GDM1 (cell line): ENCODE data around the gene RFESD.
A peak's percentile ranks its signal among the peaks of the same experiment; 100 is the strongest.
"Not testable (repeated sequence)": the region's sequence is repeated elsewhere in the genome, so short reads cannot be mapped to it uniquely, and the experiment has no call there.

Source experiments
- DNase-seq: peaks from one replicate; lab custom pipeline; 2025; lab: John Stamatoyannopoulos, UW

Gene RFESD

DNA sequence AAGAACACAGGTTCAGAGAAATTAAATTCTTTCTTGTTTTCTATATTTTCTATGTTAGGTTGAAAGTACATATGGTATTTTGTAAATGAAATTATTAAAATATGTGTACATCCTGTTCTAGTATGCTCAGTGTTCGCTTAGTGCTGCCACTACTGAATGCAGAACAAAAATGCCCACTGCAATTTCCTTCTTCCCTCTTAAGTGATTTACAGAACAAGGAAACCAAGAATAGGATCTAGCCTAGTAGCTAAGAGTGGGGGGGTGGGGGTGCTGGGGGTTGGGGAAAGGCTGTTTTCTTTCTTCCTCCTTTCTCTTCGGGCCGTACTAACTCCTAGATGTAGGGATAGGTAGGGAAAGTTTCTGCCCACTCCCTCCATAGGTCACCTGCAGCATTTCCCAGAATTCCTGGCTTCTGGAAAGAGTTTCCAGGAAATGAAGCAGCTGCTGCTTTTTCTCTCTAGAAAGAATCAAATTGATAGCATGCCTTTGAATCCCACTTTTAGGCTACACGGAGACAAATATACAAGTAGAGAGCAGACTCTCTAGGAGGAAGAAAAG, 20.6 kb downstream of the RFESD start:
- peak; percentile 13 for DNase-seq

DNA sequence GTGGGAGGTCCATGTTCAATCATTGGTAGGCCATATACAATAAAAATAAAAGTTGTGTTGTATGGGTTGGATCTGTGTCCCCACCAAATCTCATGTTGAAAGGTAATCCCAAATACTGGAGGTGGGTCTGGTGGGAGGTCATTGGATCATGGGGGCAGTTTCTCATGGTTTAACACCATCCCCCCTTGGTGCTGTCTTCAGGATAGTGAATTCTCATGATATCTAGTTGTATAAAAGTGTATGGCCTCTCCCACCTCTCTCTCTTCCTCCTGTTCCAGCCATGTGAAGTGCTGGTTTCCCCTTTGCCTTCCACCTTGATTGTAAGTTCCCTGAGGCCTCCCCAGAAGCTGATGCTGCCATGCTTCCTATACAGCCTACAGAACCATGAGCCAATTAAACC, 21.1 kb downstream of the RFESD start:
- DNase-seq = no peak

DNA sequence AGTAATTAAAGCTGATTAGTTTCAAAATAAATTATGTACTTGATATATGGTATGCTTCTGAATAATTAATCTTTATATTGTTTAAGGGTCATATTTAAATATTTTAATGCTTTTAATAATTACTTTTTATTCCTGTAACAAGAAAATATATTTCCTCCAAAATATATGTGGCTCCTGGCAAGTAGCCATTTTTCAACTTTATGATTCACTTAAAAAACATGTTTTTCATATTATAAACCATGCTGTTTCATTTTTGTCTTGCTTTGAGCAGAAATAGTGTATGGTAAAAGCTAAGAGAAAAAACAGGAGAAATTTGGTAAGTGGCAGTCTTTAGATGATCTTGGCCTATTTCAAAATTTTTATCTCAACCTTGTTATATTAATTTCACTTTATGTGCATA, 21.6 kb downstream of the RFESD start:
- no peak for DNase-seq

DNA sequence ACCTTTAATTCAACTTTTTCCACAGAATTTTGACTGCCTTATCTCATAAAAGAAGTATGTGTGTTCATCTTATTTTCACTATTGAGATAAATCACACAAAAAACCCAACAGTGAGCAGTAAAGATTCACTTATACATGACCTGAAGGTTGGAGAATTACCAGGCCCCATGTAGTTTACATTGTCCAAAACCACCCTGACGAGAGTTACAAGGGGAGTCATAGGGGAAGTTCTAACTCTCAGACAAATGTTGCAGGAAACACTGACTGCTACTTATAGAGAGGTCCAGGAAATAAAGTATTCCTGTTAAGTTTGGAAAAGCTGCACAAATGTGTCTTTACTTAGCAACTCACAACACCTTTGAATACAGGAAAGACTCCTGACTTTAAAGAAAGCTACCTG, 22.2 kb downstream of the RFESD start:
- DNase-seq = peak; percentile 4

DNA sequence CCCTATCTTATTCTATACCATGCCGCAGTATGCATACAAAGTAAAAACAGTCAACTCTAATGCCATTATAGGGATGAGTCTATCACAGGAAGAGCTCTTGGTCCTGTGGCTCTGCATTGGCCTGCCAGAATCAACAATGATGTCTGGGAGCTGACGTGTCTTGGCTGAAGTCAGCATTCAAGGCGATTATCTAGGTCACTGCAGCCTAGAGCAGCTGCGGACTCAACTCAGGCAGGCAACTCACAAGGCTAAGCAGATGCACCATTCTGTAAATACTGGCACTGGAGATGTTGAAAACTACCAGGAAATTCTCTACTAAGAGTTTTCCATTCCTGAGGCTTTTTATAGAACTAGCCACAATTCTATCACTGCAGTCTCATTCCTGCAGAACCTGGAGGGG, 23.0 kb downstream of the RFESD start:
- no peak for DNase-seq

DNA sequence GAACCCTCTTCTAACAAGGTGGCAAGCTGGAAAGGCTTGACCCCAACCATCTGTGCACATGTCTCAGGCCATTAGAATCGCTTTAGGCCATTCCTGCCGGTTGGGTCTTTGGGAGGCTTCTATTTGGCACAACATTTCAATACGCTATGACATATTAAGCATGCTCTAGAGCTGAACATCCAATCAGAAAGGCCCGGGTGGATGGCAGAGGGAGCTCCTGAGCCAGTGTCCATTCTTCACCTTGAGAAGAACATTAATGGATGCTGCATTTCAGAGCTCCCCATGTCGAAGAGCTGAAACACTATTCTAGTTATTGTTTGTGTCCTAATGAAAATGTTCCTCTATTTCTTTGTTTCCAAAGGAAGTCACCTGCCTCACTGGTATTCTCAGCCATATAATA, 23.4 kb downstream of the RFESD start:
- no peak for DNase-seq

DNA sequence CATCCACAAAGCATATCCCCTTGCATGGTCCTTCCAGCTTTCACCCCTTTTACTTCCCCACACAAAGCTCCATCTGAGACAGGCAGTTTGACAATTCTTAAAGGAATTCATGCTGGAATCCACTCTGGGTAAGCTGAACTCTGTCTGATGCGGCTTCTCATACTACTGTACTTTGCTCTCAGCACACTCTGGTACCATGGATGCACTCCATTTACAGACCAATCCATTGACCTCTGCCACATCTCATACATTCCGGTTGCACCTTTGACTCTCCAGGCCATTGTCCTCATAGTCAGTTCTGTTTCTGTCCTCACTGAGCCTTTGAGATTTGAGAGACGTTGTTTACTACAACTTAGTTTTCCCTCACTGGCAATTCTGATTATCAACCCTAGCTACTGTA, 24.0 kb downstream of the RFESD start:
- no peak for DNase-seq

DNA sequence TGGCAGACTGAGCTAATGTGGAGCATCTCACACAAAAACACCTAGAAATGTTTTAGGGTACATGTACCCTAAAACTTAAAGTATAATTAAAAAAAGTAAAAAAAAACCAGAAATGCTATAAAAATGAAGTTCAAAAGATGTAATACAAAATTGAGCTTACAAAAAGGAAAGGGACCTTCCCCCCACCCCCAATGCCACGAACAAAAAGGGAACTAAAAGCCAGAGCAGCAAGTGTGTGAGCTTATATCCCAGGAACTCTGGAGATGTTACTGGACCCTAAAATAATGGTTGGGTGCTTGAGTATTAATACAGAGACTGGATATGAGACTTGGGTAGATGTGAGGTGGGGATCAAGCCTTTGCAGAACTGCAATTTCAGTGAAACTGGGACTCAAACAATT, 25.2 kb downstream of the RFESD start:
- peak; percentile 32 for DNase-seq

DNA sequence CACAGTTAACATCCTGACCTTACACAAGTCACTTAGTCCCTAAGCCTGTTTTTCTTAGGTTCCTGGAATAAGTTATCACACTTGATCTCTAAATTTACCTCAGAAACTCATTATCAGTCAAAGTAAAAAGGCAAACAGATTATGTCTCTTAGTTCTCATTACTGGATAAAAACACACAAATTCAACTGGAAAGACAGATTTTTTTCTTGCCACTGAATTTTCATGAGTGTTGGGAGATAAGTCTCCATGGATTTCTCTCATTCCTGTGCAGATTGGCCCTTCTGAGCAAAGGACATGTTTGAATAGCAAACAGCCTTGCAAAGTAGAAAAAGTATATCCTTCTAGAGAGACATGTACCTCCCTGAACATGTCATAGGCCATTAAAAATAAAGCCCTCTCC, 26.1 kb downstream of the RFESD start:
- DNase-seq = no peak

DNA sequence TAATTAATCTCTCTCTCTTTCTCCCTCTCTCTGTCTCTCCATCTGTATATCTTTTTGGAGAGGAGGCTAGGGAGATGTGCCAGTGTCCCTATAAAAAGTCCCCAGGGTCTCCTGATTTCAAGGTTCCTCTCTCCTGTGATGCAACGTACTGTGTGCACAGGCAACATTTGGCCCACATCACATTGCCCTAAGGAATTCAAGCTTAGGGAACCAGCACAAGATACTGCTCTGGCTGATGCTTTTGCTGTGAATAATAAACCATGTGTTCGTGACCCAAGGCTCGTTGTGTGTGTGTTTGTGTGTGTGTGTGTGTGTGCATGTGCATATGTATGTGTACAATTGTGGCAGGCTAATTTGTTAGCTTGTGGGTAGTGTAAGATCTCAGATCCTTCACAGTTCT, 26.5 kb downstream of the RFESD start:
- no peak for DNase-seq

DNA sequence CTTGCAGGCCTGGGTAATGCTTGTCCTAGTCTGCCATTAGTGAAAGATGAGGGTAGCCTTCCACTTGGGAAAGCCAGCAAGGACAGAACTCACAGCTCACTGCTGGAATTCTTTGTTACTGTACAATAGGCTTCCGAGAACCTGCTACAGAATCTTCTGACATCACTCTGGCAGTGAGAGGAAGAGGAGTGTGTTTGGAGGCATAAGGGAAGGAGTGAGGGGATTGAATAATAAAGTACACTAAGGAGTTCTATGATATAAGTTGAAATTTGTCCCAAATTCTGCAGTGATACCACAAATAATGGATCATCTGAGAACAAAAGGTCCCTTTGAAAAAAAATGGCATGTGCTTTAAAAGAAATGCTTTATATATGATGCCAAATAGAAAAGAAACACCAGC, 36.3 kb downstream of the RFESD start, which contains the start of gene SPATA9:
Gene SPATA9 (minus strand): TSS at position 101 of the 400 bp plus-strand sequence. CDS start 137 bp downstream, outside the sequence.
- DNase-seq = no peak

DNA sequence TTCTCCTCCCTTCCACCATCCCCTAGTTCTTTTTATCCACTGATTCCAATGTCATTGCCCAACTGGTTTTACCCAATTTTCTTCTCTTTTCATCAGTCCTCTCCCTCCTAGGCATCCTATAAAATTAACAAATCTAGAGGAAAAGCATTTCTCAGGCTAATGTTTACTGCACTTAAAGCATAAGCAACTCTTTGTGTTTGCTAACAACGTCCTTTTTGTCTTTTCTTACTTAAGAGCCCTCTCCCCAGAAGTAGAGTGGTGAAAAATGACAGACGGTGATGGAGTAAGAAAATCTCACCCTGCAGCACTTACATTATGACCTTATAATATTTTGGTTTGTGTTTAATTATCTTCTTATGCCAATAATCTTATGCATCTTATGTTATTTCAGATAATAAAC, 37.8 kb downstream of the RFESD start:
- no peak for DNase-seq

DNA sequence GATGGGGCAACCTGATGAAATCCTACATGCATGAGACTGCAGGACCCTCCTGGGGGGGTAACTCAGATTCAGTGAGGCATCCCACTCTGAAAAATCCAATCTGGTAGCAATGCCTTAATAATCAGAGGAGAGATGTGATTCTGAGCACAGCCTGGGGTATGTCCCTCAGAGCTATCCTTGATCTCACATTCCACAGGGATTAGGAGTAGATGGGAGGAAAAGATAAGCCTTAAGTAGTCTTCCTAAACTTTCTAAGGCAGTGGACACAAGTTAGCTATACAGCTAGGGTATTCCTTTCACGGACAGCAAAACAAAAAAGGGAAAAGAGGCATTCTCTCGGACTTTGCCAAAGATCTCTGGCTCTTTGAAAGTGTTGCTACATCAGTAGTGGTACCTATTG, 40.1 kb downstream of the RFESD start:
- no peak for DNase-seq

DNA sequence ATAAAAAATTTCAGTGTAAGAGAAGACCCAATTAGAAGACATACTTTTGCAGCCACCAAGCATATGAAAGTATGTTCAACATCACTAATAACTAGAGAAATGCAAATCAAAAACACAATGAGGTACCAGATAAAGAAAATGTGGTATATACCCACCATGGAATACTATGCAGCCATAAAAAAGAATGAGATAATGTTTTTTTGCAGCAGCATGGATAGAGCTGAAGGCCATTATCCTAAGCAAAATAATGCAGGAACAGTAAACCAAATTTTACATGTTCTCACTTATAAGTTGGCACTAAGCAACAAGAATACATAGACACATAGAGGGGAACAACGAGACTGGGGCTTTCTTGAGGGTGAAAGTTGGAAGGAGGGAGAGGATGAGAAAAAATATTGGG, 43.1 kb downstream of the RFESD start:
- no peak for DNase-seq

DNA sequence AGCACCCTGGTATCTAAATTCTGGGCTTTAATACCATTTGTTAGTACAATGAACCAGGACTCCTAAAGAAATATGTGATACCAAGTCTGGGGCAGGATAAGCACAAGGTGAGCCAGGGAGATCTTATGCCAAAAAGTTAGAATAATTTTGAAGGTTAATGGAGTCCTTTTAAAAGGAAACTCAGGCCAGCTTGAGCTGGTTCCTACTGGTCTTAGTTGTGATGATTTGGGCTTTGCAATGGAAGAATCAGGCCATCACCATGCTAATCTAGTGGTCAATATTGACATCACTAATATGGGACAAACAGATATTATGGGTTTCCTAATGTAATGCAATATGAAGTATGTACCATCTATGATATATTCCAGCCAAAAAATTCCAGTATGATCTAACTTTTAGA, 43.8 kb downstream of the RFESD start:
- DNase-seq = no peak

DNA sequence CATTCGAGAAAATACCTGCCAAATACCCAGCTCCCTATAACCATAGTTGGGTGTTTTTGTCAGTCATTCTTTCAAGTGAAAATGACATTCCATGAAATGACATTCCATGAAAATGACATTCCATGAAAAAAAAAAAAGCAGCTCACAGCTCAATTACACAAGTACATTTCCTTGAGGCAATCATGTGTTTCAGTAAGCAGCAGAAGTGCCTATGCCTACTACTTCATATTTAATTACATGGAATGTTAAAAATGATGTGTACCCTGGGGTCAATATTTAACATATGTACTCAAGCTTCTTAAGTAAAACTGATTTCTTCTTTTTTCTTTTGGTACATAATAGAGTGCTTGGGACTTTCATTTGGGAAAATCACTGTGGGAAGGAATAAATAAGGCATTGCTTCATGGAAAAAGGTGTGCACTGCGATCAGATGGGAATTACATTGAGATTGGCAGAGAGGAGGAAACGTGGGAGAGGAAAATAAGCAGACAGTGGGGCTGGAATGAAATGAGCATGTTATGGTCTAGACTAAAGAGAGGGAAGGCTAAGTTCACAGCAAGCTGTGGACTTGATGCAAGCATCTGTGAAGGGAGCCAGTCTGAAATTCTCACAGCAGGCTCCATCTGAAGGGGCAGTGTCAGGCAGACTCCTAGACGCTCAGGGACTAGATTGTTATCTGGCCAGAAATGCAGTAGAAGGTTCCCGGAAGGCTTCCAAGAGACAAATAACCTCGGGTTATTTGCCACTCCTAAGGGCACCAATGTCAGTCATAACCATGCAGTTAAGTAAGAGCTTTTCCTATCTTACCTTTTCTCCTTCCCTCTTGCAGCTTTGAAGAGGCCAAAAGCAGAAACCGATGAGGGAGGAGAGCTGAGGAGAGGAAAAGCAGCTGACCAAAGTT, 51.5 kb downstream of the RFESD start:
- no peak for DNase-seq

DNA sequence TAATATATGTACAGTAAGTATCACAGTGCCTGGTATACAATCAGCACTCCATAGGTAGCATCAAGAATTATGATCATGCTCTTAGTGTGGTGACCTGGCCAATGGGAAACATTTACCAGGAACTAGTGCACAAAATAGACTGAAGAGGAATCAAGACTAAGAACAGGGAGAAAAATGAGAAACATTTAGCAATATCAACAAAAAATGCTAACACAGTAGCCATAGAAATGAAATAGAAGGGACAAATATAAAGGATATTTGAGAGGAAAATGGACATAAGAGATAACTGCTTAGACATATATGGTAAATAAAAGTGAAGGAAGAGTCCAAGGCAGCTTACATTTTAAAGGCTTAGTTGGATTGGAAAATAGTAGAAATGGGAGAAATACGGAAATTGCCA, 52.8 kb downstream of the RFESD start:
- DNase-seq = no peak

DNA sequence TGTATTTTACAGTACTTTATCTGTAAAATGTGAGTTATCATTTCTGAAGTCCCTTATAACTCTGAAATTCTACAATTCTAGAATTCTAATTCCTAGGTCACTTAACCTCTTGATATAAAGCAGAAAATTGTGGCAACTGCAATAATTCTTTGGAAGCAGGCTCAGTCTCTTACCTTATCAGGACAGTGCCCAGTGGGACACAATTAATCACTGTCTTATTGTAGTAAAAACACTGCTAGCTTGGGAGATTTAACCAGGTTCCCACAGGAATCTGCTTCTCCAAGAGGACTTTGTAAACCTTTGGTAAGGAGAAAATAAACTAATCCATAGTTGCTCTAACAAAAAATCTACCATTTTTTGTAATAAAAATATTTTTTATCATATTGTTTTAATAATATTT, 54.5 kb downstream of the RFESD start:
- no peak for DNase-seq

DNA sequence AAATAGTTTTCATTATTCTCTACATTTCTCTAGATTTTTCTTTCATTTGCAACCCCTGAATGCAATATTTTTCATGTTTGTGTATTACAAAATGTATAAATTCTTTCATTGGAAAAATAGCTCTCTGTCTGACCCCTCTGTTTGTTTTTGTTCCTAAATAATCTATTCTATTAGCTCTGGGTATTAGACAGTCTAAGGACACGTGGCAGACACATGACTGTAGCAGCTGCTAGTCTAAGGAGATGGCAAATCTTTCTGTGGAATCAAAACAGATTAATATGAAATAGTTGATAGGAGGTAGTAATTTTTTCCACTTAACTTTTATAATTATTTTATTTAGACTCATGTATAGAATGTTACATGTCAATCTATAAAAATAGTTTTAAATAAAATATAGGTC, 57.6 kb downstream of the RFESD start:
- DNase-seq = no peak

DNA sequence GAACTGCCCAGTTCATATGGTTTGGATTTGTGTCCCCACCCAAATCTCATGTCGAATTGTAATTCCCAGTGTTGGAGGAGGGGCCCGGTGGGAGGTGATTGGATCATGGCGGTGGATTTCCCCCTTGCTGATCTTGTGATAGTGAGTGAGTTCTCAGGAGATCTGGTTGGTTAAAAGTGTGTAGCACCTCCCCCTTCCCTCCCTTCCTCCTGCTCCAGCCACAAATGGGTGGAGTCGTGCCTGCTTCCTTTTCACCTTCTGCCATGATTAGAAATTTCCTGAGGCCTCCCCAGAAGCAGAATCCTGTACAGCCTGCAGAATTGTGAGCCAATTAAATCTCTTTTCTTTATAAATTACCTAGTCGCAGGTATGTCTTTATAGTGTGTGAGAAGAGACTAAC, 59.6 kb downstream of the RFESD start:
- DNase-seq = not testable (repeated sequence)

DNA sequence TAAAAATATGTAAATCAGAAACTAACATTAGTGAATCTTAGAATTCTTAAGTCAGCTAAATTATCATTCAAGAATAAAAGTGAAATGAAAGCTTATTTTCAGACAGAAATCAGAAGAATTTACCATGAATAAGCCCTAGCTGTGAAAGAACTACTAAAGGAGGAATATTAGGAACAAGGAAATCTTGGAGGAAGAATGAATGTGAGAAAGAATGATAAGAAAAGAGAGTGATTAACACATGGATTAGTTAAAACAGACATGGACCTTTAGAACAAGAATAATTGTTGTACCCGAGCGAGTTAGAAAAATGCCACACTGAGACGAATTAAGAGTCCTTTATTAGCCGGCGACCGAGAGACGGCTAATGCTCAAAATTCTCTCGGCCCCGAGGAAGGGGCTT, 60.5 kb downstream of the RFESD start:
- DNase-seq = no peak
